ENCODE results near the gene PSMD14. TPM values are rescaled to one million over a fixed set of nuclear protein-coding genes. Genes with fewer than 3 reads are reported as not detected.

The PSMD14 gene
- total and polyA plus RNA-seq, 8 donors: 36.7 to 64.3 (median 40.9) TPM

DNA sequence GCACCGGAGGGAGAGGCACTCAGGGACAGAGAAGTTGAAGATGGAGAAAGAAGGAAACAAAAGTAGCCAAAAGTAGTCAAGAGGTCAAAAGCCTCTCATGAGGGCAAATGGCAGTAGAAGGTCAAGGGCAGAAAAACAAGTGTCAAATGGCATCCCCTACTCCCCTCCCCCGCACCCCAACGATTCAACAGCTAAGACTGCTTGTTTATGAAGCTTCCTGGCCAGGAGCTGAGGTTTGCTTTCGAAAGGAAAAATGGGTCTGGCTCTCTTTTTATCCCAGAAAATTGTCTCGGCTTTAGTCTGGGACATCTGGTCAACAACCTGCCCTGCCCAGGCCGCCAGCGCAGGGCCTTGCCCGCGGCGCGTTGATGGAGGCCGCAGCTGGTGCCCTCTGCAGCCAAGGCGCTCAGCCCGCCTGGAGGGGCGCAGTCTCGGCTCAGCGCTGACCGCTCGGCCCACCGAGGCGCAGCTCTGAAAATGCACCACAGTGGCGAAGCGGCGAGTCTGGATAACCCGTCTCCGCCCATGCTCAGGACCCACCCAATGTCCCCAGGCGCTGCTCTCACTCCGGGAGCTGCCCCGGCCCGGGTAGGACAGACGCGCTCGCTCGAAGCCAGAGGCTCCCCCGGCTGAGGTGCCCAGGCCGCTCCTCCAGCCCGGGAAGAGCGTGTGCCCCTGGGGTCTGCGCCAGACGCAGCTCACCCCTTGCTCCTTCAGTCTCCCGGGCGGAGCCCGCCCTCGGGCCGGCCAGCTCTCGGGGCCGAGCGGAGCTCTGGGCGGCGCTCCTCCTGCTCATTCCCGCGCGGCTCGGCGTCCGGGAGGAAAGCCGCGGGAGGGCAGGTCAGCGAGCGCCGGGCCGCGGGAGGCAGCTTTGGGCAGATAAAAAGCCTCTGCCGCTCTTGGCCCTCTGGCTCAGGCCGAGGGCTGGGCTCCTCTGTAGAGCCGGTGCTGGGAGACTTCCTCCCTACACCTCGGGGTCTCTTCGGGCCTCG is 106.1 kb downstream of the PSMD14 start:
- DNase-seq (peak in 2 of 4 donors; percentile 40 to 81), ATAC-seq (peak; percentile 77)
- Histone ChIP-seq H3K27ac (no peak overlapping the region), H3K4me1 (peaks cover 11 to 40% of the 10 kb centered on the region in 2 donors), H3K27me3 (peaks cover 55 to 66% of the 10 kb centered on the region in 2 donors), H3K36me3 (peaks cover 0 to 9% of the 10 kb centered on the region in 2 donors), H3K9me3 (no peaks in the 10 kb centered on the region), H3K4me3 (peak overlapping the region; percentile 21 to 32)
- TF ChIP-seq, protein P1, sequence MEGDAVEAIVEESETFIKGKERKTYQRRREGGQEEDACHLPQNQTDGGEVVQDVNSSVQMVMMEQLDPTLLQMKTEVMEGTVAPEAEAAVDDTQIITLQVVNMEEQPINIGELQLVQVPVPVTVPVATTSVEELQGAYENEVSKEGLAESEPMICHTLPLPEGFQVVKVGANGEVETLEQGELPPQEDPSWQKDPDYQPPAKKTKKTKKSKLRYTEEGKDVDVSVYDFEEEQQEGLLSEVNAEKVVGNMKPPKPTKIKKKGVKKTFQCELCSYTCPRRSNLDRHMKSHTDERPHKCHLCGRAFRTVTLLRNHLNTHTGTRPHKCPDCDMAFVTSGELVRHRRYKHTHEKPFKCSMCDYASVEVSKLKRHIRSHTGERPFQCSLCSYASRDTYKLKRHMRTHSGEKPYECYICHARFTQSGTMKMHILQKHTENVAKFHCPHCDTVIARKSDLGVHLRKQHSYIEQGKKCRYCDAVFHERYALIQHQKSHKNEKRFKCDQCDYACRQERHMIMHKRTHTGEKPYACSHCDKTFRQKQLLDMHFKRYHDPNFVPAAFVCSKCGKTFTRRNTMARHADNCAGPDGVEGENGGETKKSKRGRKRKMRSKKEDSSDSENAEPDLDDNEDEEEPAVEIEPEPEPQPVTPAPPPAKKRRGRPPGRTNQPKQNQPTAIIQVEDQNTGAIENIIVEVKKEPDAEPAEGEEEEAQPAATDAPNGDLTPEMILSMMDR (IDR thresholded peaks at IDR 0.05): no peak
- intact Hi-C loops (cut with DNase I): no loop called here

DNA sequence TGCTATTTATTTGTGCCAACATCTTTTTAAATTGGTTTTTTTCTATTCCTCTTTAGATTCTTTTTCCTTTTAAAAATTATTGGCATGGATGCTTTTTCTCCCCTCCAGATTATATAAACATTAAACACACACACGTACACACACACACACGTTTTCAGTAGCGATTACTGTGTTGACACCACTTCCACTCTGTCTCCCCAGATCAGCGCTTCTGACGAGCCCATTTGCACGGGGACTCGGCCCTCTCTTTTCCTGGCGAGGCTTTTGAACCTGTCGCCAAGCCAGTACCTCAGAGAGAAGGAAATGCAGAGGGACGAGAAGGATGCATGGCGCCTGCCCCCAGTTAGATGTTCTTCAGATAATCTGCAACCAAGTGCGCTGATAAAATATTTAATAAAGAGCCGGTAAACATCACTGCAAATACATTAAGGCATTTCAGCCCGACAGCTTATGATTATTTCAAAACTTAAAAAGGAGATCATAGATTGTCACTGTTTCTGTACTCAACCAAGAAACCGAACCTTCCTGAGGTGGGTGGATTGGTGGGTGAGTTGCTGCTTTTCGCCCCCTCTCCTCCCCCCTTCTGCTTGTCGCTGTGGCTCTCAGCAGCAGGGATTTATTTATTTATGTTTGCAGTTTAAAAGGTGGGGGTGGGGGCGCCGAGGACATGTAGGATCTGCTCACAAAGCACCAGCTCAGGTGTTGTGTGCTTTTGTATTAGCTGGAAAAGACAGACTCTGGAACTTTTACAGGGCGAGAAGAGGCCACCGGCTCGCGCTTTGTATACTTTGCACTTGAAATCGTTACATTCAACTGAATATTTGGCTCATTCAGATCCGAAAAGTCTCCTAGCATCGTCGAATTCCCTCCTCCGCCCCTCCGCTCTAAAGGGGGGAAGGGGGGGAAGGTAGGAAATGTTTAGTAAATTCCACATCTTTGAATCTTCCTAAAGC is 107.1 kb downstream of the PSMD14 start:
- peaks cover 11 to 40% of the 10 kb centered on the region in 2 donors for H3K4me1 ChIP-seq
- H3K9me3 ChIP-seq: no peaks in the 10 kb centered on the region
- H3K27ac ChIP-seq: no peak overlapping the region
- peak; percentile 15 for ATAC-seq
- intact Hi-C loops (cut with DNase I): no loop called here
- peaks cover 65 to 76% of the 10 kb centered on the region in 2 donors for H3K27me3 ChIP-seq
- H3K4me3 ChIP-seq: peak overlapping the region; percentile 21 to 32
- no peak for DNase-seq
- H3K36me3 ChIP-seq: peaks cover 0 to 6% of the 10 kb centered on the region in 2 donors
- TF ChIP-seq, protein P1 (IDR thresholded peaks at IDR 0.05): no peak

GRCh38 chr2:161415987-161416707 is 107.9 kb downstream of the PSMD14 start, which contains the start of gene TBR1:
Gene TBR1, plus strand, starts transcription at chr2:161416297. Its CDS starts 114 bp downstream, at chr2:161416411.
- peaks cover 11 to 40% of the 10 kb centered on the region in 2 donors for H3K4me1 ChIP-seq
- TF ChIP-seq, protein P1 (IDR thresholded peaks at IDR 0.05): no peak
- H3K4me3 ChIP-seq: no peak within 1 kb of the TSS
- peaks cover 74 to 84% of the 10 kb centered on the region in 2 donors for H3K27me3 ChIP-seq
- ATAC-seq (no peak), DNase-seq (no peak)
- peaks cover 0 to 6% of the 10 kb centered on the region in 2 donors for H3K36me3 ChIP-seq
- intact Hi-C loops (cut with DNase I): no loop called here
- no peaks in the 10 kb centered on the region for H3K9me3 ChIP-seq
- H3K27ac ChIP-seq: no peak within 1 kb of the TSS

- H3K4me3 ChIP-seq: no peak overlapping the region
- peaks cover 78 to 91% of the 10 kb centered on the region in 2 donors for H3K27me3 ChIP-seq
- H3K27ac ChIP-seq: no peak overlapping the region
- intact Hi-C loops (cut with DNase I): no loop called here
- TF ChIP-seq, protein P1 (IDR thresholded peaks at IDR 0.05): no peak
- DNase-seq: peak in 2 of 4 donors; percentile 33 to 69
- peaks cover 0 to under 1% of the 10 kb centered on the region in 2 donors for H3K36me3 ChIP-seq
- ATAC-seq: peak; percentile 15
- no peaks in the 10 kb centered on the region for H3K9me3 ChIP-seq
- peaks cover 11 to 40% of the 10 kb centered on the region in 2 donors for H3K4me1 ChIP-seq
Observed at GRCh38 chr2:161416708-161417437, 108.6 kb downstream of the PSMD14 start.

Data from left lung (tissue), 10 donors.